ENCODE measurements around the gene OR4N5.
"Not testable (repeated sequence)": the region's sequence is repeated elsewhere in the genome, so short reads cannot be mapped to it uniquely, and the experiment has no call there.

GRCh38 chr14:20174205-20174604 is 35.6 kb downstream of the OR4N5 start:
- TF ChIP-seq POLR2A (IDR thresholded peaks at IDR 0.05; ENCODE audit: control extremely low read depth in 1 of 2, low read depth in 2 of 2, low read length in 2 of 2); PHF8 (conservative IDR thresholded peaks at IDR 0.05; ENCODE audit: low read depth, low read length); GABPA (IDR thresholded peaks at IDR 0.05; ENCODE audit: borderline replicate concordance, insufficient read depth, low read length); EP300 (IDR thresholded peaks at IDR 0.05; ENCODE audit: borderline replicate concordance in 1 of 2, low read depth in 2 of 2, low read length in 2 of 2); RAD21 (IDR thresholded peaks at IDR 0.05 in 1 of 2, conservative IDR thresholded peaks at IDR 0.05 in 1 of 2; ENCODE audit: low read depth in 2 of 2, low read length in 2 of 2); EZH2 (IDR thresholded peaks at IDR 0.05; ENCODE audit: low read depth, low read length, severe bottlenecking); BCL11A (IDR thresholded peaks at IDR 0.05; ENCODE audit: low read depth in 2 of 2, low read length in 2 of 2): not testable (repeated sequence)
- TF ChIP-seq, protein P1, sequence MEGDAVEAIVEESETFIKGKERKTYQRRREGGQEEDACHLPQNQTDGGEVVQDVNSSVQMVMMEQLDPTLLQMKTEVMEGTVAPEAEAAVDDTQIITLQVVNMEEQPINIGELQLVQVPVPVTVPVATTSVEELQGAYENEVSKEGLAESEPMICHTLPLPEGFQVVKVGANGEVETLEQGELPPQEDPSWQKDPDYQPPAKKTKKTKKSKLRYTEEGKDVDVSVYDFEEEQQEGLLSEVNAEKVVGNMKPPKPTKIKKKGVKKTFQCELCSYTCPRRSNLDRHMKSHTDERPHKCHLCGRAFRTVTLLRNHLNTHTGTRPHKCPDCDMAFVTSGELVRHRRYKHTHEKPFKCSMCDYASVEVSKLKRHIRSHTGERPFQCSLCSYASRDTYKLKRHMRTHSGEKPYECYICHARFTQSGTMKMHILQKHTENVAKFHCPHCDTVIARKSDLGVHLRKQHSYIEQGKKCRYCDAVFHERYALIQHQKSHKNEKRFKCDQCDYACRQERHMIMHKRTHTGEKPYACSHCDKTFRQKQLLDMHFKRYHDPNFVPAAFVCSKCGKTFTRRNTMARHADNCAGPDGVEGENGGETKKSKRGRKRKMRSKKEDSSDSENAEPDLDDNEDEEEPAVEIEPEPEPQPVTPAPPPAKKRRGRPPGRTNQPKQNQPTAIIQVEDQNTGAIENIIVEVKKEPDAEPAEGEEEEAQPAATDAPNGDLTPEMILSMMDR (IDR thresholded peaks at IDR 0.05; ENCODE audit: control extremely low read depth in 1 of 3, insufficient read depth in 1 of 3, low read depth in 1 of 3, low read length in 3 of 3), result not testable (repeated sequence)
